Activated CD8-positive, alpha-beta memory T cell treated with anti-CD3 and anti-CD28 coated beads for 24 hours (primary cell): ENCODE results near the gene TSNAXIP1.
A peak's percentile ranks its signal among the peaks of the same experiment; 100 is the strongest.

ENCODE experiments used
- DNase-seq: peaks from one replicate; pipeline ENCODE4 v3.0.0-alpha.2; 2020

The TSNAXIP1 gene

GRCh38 chr16:67841198-67841815 lies 34.6 kb downstream of the TSNAXIP1 start:
- no peak for DNase-seq

DNA sequence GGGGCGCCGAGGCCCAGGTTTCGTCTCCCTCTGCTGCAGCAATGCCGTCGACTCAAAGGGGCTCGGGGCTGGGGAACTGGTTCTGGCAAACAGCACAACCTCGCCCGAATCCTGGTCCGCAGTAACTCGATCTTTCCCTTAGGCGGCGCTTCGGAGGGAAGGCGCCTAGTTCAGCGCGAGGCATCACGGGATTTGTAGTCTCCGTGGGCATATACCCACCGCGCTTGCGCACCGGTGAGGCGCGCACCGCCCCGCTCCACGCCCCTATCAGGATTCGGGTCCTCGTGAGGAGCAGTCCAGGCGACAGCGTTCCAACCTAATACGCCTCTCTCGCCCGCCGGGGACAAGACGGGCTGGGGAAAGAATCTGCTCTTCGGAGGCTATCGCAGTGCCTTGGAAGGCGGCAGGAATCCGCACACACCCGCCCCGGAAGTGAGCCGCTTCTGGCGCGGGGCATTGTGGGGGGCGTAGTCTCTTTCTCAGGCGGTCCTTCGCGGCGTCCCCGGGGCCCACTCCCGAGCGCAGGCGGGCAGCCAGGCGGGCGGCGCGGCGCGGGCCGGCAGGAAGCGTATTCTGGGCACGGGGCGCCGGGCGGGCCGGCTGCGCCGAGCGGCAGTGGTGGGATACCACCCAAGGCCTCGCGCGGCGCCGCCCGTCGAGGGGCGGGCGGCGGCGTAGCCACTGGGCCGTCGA lies 35.3 kb downstream of the TSNAXIP1 start, which contains the start of gene THAP11:
Gene THAP11, plus strand, starts transcription at position 505 of the 693 bp plus-strand sequence. CDS start 235 bp downstream, outside the sequence.
- peak; percentile 97 for DNase-seq

- peak; percentile 84 for DNase-seq
Measured at GRCh38 chr16:67842509-67843342, 36.0 kb downstream of the TSNAXIP1 start.

DNA sequence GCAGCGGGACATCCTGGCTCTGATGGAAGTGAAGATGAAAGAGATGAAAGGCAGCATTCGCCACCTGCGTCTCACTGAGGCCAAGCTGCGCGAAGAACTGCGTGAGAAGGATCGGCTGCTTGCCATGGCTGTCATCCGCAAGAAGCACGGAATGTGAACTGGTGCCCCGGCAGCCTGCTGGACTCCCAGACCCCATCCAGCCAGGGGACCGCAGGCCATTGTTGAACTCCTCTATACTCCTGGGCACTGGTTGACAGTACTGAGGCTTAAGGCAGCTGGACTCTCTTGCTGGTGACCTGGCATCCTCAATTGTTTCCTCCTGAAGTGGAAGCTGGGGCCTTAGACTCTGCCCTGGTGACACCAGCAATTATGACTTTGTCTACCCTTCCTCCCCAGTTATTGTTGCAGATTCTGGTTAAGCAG lies 36.7 kb downstream of the TSNAXIP1 start:
- DNase-seq = no peak

DNA sequence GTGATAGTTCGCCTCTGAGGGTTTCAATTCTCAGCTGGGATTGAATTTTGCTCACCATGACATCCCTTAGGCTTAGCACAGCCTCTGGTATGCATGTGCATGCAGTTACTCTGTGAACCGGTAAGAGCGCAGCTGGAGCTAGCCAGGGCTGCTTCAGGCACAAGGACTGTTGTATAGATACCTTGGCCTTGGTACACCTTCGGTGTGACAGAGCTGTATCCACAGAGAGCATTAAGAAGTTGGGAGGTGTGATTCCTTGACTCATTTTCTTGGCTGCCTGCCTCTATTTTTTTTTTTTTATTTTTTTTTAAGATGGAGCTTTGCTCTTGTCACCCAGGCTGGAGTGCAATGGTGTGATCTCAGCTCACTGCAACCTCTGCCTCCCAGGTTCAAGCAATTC lies 37.8 kb downstream of the TSNAXIP1 start:
- no peak for DNase-seq

GRCh38 chr16:67845291-67846062 lies 38.8 kb downstream of the TSNAXIP1 start:
- no peak for DNase-seq

GRCh38 chr16:67846063-67846319 lies 39.3 kb downstream of the TSNAXIP1 start:
- no peak for DNase-seq

DNA sequence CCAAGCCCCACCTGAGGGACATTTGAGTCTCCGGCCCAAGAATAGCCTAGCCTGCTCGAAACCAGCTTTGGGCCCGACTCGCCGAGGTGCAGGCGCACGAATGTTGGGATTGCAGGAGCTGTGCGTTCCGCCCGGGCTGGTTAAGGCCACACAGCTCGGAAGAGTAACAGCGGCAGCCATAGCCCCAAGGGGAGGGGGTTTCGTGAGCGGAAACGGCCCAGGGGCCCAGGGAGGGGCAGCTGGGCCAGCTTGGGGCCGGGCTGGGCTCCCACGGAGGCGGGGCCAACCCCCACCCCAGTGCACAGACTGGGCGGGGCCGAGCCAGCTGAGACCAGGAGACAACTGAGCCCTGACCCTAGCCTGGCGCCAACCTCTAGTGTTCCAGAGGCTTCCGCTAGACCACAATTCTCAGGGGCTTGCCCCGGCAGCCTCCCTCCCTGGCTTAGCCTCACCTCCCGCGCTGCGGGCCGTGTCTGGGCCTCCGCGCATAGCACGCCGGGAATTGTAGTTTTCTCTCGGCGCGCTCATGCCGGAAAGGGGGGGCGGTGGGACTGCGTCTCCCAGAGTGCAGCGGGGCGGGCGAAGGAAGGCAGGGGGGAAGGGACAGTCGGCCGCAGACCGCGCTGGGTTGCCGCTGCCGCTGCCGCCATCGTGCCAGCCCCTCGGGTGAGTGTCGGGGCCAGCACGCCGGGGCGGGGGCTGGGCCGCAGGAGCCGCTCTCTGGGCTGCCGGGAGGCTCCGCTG lies 39.8 kb downstream of the TSNAXIP1 start, which contains the start of gene NUTF2:
Gene NUTF2, plus strand, starts transcription at position 614 of the 744 bp plus-strand sequence. CDS start 18,198 bp downstream, outside the sequence.
- DNase-seq = peak; percentile 98

- DNase-seq = no peak
Measured at GRCh38 chr16:67847064-67847861, 40.6 kb downstream of the TSNAXIP1 start, which contains the start of gene CENPT. TSS of gene CENPT (minus strand) at chr16:67847693. CDS start at chr16:67833859, 13,834 bp downstream.

GRCh38 chr16:67848118-67848517 lies 41.4 kb downstream of the TSNAXIP1 start:
- DNase-seq = no peak

GRCh38 chr16:67853670-67854069 lies 47.0 kb downstream of the TSNAXIP1 start:
- DNase-seq = no peak

GRCh38 chr16:67855789-67856188 lies 49.1 kb downstream of the TSNAXIP1 start:
- DNase-seq = no peak

DNA sequence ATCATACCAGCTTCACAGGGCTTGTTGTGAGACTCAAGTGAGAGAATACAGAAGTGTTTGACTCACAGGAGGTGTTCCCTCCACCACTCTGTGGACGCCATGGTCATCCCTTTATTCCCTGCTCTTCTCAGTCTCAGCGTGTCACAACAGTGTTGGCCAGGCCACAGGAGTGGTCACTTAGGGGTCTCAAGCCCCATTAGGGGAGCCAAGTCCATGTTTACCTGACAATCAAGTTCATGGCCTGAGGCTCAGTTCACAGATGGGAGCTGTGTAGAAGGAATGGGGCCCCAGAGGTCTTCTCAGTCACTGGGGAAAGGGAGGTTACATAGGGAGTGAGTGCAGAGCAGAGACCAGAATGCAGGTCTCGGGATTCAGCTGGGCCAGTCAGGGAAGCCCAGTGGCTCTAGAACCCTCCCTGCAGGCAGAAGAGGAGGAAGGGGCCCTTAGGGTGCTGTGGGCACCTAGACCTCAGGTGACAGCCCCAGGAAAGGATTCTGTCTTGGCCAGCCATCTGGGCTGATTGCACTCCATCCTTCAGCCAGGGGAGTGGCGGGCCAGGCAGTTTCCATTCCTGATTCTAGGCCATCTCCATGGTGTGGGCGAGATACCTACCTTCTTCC lies 50.3 kb downstream of the TSNAXIP1 start:
- DNase-seq = no peak

DNA sequence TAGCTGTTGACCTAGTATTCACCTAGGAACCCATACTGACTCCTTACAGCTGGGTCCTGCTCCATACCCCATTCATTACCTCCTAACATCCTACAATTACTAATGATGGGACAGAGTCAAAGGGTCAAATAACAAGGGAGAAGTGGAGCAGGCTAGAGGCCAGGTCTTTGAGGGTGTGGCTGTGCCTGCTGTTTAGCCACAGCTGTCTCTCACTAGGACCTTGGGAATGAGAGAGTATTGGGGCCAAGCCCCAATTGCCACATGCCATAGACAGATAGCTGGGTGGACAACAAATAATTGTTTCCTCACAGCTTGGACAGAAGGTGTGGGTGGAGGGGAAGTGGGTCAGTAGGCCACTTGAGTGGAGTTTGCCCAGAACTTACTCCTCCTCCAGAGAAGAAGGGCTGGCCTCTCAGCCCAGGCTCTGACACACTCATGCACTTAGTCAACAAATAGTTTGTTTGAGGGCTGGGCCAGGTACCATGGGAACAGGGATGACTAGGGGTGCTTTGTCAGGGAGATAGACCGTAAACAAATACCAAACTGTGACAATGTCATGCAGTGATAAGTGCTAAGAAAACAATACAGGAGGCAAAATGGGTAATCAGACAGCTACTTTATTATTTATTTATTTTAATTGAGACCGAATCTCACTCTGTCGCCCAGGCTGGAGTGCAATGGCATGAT lies 51.0 kb downstream of the TSNAXIP1 start:
- DNase-seq = no peak

DNA sequence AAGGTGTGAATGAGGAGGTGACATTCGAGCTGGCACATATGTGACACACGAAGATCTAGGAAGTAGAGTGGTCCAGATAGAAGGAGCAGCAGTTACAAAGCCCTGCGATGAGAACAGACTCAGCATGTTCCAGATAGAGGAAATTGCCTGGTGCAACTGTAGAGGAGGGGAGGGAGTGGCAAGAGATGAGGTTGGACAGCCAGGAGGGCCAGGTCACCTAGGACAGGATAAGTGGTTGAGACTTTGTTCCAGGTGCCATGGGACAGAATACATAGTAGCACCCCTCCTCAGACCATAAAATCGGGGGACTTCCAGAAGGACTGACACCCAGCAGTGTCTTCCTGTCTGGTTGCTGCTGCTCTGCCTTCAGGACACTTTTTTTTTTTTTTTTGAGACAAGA lies 51.8 kb downstream of the TSNAXIP1 start:
- no peak for DNase-seq

DNA sequence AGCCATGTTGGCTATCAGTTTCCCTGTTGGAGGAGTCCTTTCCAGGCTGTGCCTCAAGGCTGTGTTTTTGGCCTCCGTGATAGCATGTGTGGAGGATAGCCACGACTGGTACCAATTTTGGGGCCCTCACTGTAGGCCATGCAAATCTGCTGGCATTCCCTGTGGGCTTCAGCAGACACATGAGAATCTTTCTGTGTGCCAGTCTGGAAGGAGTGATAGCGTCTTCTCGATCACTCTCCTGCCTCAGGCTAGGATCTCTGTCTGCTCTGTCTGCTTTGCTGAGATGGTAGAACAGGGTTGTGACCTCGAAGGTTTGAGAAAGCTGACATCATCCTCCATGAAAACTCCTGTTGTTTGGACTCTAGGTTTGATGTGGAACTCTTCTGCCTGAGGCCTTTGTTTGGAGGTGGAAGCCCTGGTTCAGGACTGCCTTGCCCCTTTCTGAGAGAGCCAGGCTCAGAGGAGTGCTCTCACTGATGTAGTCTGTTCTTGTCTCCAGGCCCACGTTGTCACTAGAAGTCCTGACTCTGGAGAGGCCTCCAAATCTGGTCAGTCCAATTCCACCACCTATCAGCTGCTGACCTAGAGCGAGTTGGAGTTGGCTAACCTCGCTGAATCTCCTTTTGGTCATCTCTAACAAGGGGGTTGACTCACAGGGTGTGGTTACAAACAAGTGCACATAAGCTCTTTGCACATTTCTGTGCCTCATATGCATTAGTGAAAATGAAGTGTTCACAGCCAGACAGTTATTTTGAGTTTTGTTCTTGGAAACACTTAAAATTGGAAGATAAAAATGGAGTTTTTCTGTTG lies 54.1 kb downstream of the TSNAXIP1 start:
- no peak for DNase-seq

GRCh38 chr16:67861877-67862276 lies 55.2 kb downstream of the TSNAXIP1 start:
- no peak for DNase-seq

GRCh38 chr16:67862623-67863583 lies 56.2 kb downstream of the TSNAXIP1 start:
- no peak for DNase-seq
